HG03280 (cell line): ENCODE results near the gene HFE.
"Not testable (repeated sequence)": the region's sequence is repeated elsewhere in the genome, so short reads cannot be mapped to it uniquely, and the experiment has no call there.

Experiments
- ATAC-seq: cut with Tn5 transposase; IDR thresholded peaks from one replicate; pipeline ENCODE4 v1.9.1; 2021; ENCODE audit warnings: mild to moderate bottlenecking, moderate library complexity; ENCODE audit not compliant: unreplicated experiment

HFE gene

GRCh38 chr6:26105842-26106241 lies 18.6 kb downstream of the HFE start:
- ATAC-seq, result no peak

GRCh38 chr6:26107935-26108334 lies 20.7 kb downstream of the HFE start:
- ATAC-seq, result no peak

- ATAC-seq, result no peak
These were observed 22.5 kb downstream of the HFE start for GRCh38 chr6:26109772-26110171.

- no peak for ATAC-seq
These were observed 26.3 kb downstream of the HFE start for GRCh38 chr6:26113570-26113969.

GRCh38 chr6:26115226-26115625 lies 28.0 kb downstream of the HFE start:
- no peak for ATAC-seq

- no peak for ATAC-seq
These were observed 29.0 kb downstream of the HFE start for GRCh38 chr6:26116267-26116666.

- ATAC-seq, result no peak
These were observed 31.8 kb downstream of the HFE start for GRCh38 chr6:26118999-26119398.

GRCh38 chr6:26120115-26120514 lies 32.9 kb downstream of the HFE start:
- ATAC-seq, result not testable (repeated sequence)

GRCh38 chr6:26120807-26121140 lies 33.5 kb downstream of the HFE start:
- no peak for ATAC-seq

GRCh38 chr6:26121141-26122004 lies 34.1 kb downstream of the HFE start:
- no peak for ATAC-seq

GRCh38 chr6:26122005-26122388 lies 34.8 kb downstream of the HFE start:
- ATAC-seq, result no peak

GRCh38 chr6:26122402-26122792 lies 35.2 kb downstream of the HFE start:
- no peak for ATAC-seq

- peak; percentile 45 for ATAC-seq
These were observed 35.8 kb downstream of the HFE start for GRCh38 chr6:26122793-26123674.

- ATAC-seq, result no peak
These were observed 36.4 kb downstream of the HFE start for GRCh38 chr6:26123675-26123946.

GRCh38 chr6:26123947-26124780 lies 36.9 kb downstream of the HFE start:
- ATAC-seq, result peak; percentile 80

GRCh38 chr6:26124781-26125685 lies 37.8 kb downstream of the HFE start:
- no peak for ATAC-seq

GRCh38 chr6:26126394-26127235 lies 39.4 kb downstream of the HFE start:
- ATAC-seq, result no peak

- no peak for ATAC-seq
These were observed 41.0 kb downstream of the HFE start for GRCh38 chr6:26128013-26128771.

- ATAC-seq, result no peak
These were observed 42.4 kb downstream of the HFE start for GRCh38 chr6:26129656-26130055.
